GM18508 (cell line): ENCODE data around the gene SCGN.

ENCODE experiments used
- ATAC-seq: cut with Tn5 transposase; IDR thresholded peaks from one replicate; pipeline ENCODE4 v1.9.1; 2021; ENCODE audit warnings: moderate number of reproducible peaks; ENCODE audit not compliant: insufficient read depth, unreplicated experiment

The SCGN gene

DNA sequence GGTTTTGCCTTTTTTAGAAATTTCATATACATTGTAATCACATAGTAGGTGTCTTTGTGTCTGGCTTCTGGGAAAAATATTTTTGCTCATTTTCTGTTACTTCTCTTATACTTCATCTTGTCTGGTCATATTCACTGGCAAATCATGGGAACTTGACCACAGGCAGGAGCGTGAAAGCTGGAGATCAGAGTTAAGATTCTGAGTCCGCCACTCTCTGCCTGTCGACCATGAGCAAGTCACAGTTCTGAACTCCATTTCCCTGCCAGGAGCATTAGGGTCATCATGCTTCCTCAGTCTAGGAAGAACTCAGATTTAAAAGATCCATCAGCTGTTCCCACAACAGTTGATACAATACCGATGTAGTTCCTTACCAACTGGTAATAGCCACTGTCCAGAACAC lies 12.4 kb upstream of the SCGN start:
- ATAC-seq = no peak

DNA sequence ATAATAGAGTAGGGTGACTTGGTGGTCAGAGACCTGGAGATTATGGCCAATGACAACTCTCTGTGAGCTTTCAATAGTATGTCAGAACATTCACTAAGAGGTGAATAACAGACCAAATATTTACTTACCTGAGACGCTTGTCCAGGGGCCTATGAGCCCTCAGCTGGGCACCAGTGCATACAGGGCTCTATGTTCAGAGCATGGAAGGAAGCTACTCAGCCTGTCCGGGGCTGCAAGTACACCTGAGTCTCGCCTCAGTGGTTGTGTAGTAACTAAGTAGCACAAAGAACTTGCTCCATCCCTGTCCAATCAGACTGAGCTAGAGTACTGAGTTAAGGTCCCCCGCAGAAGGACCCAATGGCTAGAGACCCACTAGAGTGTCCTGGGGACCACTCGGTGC lies 11.6 kb upstream of the SCGN start:
- ATAC-seq = no peak

DNA sequence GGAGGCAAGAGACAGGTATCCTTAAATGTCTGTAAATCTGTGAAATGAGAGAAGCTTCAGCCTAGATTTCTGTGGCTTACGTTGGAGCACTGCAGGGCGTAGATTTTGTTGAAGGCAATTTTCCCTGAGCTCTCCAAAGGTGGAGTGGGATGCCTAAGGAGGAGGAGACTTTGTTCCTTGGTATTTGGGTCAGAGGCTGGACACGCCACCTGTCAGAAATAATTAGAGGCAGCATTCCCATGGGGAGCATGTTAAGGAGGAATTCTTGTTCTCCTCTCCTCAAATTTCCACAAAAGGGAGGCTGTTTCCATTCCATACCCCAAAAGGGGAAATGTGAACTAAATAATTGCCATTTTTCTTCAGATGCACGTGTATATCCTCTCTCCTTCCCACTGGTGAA lies 11.1 kb upstream of the SCGN start:
- no peak for ATAC-seq

DNA sequence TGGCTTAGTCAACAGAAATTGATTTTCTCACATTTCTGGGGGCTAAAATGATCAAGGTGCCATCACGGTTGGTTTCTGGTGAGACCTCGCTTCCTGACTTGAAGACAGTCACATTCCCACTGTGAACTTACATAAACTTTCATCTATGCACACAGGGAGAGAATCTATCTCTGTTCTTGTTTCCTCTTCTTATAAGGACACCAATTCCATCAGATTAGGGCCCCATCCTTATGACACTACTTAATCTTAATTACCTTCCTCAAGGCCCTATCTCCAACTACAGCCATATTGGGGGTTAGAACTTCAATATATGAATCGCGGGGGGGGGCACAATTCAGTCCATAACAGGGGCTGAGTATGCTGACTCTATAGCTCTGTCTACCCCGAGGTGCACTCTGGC lies 10.6 kb upstream of the SCGN start:
- ATAC-seq = no peak

DNA sequence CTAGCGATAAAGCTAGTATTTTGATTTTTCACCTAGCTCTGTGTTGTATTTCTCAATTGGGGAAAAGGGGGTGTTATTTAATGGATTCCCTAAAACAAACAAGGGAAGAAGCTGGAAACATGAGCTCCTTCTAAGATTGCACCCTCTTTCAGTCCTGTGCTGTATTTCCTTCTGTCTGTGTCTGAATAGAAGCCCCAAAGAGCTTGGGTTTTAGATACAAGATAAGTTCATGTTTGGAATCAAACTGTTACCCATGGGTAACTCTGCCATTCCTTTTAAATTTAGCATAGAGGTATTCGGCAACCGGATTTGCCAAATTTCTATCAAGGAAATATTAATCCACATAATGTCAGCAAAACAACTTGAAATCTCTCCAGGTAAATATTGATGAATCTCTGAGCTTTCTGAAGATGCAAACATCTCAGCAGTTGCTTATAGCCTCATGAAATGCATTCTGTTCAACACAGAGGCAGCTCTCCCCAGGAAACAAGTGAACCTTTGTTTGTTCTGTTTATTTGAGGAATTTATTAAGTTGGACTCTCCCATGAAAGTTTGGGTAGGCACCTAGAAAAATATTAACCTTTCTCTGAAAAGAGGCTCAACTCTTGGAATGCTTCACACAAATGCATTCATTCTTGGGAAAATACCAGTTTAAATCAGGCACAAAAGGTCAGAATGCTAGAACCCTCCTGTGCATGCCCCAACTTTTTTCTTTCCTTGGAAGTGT lies 9.9 kb upstream of the SCGN start:
- ATAC-seq = no peak

DNA sequence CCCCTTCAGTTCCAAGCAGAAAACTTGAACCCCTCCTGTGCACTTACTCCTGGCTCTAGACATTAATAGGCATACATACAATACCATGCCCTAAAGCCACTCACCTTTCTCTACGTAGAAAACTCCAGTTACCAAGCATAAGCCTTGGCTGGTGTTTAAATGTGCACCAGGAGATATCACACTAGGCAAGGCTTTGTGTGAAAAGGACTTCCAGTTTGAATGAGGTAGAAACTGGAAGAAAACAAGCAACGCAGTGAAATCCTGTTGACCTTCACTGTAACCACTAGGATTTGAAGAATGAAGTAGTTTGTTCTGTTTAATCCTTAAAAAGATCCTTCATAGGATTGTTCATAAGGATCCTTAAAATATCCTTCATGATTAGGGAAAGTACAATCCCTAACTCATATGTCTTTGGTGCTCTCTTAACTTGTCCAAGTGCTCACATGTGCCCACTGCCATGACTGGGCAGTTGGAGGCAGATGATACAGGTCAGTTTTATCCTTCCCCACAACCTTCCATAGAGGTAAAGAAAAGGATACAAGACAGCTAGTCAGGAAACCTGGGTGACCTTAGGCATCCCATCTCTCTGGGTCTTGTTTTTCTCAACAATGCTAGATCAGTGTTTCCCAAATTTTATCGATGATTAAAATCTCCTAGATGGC lies 9.2 kb upstream of the SCGN start:
- no peak for ATAC-seq

DNA sequence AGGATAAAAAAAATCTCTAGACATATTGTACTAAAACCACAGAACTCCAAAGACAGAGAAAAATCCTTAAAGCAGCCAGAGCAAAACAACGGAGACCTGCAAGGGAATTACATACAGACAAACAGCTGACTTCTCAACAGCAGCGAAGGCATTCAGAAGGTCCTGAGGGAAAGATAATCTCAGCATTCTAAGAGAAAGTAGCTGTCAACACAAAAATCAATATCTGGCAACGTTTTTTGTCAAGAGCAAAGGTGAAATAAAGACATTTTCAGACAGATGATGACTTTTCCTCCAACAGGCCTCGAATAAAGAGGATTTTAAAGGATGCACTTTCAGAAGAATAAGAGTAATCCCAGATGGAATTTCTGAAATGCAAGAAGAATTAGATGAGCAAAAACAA lies 6.1 kb upstream of the SCGN start:
- no peak for ATAC-seq

DNA sequence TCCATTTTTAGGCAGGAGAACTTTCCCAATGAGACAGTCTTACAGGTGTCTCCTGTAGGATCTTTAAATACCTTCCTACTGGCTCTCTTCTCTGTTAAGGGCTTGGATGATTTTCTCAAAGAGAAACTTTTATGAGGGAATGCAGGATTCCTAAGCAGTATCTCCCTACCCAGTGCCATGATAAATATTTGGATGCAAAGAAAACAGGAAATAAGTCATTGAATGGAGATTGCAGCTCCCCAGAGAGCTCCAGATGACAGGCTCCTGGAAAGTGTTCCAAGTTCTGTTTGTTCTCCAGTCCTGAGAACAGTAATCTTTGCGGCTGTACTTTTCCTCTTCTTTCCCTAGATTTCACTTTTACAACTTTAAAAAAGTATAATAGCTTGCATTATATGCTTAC lies 2.4 kb upstream of the SCGN start:
- ATAC-seq = no peak

DNA sequence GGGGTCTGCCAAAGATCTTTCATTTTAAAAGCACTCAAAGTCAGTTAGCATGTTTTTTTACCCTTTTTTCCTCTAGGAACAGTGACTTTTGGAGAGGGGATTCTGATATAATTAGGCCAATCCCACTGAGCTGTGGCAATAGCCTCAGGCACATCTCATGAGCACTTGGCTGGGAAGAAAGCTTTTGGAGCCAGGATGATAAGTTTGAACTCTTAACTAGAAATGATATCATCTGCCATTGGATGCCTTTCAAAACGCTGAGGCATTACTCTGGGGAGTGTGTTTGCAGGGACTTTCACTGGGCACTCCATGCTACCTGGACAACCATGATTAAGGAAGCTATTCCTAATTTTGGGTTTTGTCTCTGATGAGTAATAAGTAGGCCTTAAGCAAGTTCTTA lies 3.7 kb downstream of the SCGN start:
- no peak for ATAC-seq

DNA sequence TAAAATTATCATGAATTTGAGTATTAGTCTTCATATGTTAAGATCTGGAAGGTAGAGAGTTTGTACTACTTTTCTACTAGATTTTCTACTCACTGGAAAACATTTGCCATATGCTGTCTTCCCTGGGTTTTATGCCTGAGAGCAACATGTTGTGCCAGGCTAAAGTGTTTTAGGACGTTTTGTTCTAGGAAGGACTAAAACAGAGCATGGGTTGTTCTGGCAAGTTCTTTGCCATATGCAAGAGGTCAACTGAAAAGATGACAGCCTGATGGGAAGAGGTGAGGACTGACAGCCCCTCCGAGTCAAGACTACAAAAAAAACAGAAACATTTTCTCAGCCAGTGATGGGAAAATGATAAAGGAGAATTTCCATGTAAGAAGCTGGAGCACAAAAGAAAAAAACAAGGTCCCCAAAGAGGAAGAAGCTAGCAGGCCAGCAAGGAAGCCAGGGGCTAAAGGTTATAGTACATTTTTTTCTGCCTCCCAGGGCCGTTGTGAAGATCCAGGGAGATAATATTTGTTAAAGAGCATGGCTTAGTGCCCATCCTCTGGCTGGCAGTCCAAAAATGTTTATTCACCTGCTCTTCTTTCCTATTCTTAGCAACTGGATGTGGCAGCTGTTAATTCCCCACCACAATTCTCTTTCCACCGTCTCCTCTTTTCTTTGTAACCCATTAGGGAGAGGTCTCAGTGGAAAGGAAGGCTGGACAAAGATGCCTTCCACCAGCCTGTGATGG lies 7.8 kb downstream of the SCGN start:
- no peak for ATAC-seq

DNA sequence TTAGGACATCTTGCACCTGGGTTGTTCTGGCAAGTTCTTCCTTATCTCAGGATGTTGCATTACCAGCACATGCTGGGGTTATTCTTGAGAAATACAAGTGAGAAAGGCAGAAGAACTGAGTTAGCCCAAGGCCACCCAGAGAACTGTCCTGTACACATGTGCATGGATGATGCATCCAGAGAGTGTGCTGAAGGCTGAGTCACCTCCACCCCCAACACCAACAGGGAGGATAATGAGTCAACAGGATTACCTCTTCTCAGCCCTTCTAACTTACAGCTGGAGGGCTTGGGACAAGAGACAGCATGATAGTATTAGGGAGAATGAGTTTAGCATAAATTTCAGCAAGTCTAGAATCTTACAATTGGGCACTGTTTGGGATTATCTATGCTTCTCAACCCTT lies 8.5 kb downstream of the SCGN start:
- no peak for ATAC-seq

DNA sequence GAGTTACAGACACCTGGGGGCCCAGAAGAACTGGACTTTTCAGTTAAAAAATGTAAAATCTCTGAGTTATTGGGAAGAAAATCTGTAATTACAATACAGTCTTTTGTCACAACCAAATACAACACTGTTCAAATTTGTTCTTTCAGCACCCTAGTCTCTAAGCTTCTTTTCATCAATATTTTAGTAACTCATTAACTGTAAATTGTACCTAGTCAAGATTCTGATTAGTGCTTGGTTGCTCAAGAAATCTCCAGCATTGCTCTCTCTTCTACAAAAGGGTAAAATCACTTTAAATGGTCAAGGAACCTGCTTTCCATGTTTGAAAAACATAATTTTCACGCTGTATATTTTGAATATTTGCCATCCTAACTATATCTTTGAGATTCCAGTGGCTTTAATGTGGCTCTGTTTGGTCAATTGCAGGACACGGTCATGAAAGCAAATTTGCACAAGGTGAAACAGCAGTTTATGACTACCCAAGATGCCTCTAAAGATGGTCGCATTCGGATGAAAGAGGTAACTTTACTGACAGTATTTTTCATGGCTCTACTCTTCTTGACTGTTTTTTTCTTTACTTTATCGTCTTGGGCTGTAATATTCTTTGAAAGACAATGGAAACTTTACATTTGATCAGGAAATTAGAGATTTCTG lies 9.2 kb downstream of the SCGN start:
- no peak for ATAC-seq

DNA sequence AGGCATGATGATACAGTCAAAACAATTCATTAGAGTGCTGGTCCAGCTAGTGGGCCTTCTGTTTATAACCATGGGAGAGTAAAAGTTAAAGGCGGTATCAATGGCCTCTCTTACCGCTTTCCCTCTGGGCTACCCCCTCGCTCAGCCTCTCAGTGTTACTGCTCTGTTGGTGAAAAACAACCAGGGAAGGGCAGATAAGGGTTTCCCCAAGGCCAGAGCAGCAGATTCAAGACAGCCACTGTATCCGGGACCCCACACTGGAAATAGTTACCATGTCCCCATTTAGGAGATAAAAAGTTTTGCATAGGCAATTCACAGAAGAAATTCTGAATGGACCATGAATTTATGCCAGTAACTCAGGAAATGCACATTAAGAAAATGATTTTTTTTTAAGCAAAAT lies 13.4 kb downstream of the SCGN start:
- ATAC-seq = no peak

DNA sequence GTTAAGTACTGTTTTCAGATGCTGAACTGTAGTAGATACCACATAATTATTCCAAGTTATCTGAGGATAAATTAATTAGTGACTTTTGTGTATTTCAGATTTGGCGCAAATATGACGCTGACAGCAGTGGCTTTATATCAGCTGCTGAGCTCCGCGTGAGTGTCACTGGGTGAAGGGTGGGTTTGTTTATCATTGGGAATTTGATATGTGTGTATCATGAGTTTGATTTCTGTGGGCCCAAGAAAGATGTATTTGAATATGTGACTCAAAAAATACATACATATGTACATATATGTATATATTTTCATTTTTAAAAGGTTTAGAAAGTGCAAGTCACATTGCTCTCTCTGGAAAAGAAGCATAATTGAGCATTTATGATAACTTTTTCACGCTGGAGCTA lies 17.4 kb downstream of the SCGN start:
- no peak for ATAC-seq

DNA sequence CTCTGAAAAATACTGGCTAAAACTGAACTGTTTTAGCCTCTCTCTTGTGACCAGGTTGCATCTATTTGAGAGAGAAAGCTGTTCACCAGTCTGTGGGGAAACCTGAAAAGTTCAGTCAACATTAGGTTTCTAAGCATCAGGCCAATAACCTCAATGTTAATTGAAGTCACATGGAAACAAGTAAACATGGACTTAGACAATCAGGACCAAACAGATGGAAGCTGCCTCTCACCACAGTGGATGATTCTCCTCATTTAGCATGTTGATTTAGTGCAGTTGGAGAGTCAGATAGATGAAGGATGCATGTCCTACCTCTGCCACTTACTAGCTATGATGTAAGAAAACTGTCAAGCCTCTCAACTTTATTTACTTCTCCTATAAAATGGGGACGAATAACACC lies 18.2 kb downstream of the SCGN start:
- ATAC-seq = no peak

DNA sequence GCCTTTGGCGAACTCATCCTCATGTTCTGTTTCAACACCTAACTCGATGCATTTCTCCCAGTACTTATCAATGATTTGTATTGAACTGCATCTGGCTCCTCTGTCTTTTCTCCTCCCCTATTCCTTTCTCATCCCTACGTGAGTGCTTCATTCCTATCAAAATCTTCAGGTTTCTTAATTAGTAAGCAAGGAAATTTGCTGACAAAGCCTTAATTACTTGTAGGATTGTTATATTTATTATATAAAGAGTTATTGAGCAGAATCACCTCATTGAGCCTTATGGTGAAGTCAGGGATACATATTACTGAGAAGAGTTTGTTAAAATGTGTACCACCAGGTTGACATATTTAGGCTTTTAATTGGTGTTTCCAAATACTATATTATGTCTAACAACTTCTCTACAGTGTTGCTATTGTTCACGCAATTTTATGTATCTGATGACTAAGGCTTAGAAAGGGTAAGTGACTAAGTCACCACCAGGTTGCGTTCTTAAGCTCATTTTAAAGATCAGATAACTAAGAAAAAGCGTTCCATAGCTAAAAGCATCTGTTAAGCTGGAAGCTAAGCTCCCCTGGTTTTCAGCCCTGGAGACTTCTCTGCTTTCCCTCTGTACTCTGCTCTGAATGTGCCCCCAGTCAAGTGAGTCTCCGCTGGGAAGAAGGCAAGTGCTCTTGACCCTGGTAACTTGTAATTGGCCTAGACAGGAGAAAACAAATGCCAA lies 18.9 kb downstream of the SCGN start:
- ATAC-seq = no peak

DNA sequence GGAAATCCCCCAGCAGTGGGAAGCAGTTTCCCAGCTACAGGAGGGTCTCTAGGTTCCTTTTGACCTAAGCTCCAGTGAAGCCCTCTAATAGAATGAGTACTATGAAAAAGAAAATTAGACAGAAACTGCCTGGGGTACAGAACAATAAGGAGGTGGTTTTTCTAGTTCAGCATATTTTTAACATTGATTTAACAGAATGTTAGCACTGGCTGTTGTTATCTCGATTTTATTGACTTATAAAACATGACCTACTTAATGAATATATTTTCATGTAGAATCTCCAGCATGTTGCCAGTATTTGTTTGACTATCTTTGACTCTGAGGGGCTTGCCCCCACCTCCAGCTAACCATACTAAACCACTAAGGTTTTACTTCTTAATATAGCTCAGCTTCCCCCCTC lies 19.6 kb downstream of the SCGN start:
- no peak for ATAC-seq

DNA sequence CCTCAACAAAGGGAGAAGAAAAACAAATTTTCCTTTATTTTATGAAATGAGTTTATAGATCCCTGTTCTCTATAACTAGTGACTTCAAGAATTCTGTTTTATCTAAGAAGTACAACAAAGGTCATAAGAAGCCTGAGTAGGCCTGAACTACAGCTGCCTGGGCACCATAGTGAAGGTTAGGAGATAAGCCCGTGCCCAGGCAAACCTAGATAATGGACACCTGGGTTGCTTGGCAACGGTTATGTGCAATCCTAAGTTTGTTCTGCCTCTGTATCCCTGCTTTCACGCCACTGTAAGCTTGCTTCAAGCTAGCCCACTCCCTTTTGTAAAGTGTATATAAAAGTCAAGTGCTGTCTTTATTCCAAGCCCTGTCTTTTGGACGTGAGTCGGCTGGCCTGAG lies 23.2 kb downstream of the SCGN start:
- ATAC-seq = no peak

DNA sequence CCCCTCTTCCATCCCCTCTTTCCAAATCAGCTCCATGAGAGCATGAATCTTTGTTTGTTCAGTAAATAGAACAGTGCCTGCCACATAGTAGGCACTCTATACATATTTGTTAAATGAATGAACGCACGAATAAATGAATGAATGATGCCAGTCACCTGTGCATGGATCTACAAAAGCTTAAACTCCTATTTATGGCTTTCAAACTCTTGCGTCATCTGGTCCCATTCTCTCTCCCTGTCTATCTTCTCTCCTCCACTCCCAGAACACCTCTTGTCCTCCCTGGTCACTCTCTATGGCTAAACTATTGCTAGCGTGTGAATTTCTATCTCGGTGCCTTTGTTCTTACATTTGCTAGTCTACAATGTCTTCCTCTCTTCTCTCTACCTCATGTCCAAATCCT lies 24.8 kb downstream of the SCGN start:
- no peak for ATAC-seq

DNA sequence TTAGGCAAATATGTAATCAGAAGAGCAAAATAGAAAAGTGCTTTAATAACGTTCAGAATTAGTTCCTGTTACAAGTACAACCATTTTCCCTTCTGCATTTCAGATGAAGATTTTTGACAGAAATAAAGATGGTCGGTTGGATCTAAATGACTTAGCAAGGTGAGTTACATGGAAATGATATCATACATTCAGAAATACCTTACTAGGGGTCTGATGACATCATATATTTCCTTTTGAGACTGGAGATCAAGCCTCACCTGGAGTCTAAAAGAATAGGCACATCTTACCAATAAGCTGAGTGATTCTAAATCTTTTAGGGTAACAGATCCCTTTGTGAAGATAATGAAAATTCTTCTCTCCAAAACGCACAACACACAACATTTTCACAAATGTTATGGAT lies 29.8 kb downstream of the SCGN start:
- no peak for ATAC-seq

DNA sequence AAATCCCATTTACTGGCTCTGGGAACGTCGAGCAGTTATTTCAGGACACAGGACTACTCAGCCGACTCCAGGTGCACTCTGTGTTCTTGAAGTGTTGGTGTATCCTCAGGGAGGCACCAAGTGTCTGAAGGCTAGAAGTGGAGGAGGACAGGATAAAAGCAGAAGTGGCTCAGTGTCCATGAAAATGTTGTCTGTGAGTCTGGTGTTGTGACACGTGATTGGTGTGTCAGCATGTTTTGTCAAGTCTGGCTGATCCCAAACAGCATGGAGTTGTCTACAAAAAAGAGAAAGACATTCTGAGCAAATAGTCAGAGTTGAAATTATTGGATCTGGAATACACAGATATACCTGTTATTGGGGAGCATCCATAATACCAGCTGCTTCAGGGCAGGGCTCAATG lies 30.3 kb downstream of the SCGN start:
- ATAC-seq = no peak
